Right forelimb (tissue), 1 donor: ENCODE results near the gene GIGYF2.
A peak's percentile ranks its signal among the peaks of the same experiment; 100 is the strongest.

Source experiments
- DNase-seq: peaks from one replicate; pipeline ENCODE4 v3.0.0-alpha.2; 2018

The GIGYF2 gene

DNA sequence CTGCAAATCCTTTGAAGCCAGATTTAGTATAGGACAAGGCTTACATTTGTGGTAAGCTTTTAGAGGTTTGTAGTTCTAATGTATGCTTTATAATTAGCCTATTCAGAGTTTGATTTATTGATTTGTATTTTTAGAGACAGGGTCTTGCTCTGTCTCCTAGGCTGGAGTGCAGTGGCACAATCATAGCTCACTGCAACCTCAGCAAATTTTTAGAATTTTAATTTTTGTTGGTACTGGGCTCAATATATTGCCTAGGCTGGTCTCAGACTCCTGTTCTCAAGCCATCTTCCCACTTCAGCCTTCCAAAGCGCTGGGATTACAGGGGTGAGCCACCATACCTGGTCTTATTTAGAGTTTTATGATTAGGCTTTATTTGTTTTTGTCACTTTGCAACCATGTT is 74.7 kb downstream of the GIGYF2 start:
- no peak for DNase-seq

- DNase-seq, result no peak
Observed at GRCh38 chr2:232772531-232772930, 75.4 kb downstream of the GIGYF2 start.

DNA sequence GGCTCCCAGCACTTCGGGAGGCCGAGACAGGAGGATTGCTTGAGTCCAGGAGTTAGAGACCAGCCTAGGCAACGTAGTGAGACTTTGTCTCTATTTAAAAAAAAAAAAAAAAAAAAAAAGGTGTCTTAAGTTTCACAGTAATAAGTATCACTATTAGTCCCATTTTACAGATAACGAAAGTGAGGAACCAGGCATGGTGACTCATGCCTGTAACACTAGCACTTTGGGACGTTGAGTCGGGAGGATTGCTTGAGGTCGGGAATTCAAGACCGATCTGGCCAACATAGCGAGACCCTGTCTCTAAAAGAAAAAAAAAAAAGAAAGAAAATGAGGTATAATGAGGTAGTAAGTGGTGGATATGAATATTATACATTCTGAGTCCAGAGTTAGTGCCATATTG is 76.7 kb downstream of the GIGYF2 start:
- no peak for DNase-seq

DNA sequence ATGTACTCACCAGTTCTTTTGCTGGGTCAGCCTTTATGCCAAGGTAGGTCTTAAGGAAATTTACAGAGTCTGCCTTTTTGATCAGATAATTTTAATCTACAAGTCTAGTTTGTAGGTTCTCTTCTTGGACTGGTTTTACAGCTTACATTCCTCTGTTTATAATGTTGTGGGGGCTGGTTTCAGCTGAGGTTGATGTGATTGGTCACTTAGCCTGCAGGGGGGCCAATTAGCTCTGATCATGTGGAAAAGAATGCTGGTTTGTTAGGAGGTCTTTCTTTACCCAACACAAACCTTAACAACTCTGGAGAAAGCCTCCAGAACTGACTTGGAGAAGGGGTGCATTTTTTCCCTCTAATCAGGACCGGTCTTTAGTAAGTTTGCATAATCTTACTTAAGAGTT is 79.3 kb downstream of the GIGYF2 start, which contains the start of gene KCNJ13:
TSS of gene KCNJ13 (minus strand) at position 131 of the 400 bp plus-strand sequence. CDS start 5,203 bp downstream, outside the sequence.
- no peak for DNase-seq

- no peak for DNase-seq
Observed at GRCh38 chr2:232777276-232777675, 80.1 kb downstream of the GIGYF2 start.

DNA sequence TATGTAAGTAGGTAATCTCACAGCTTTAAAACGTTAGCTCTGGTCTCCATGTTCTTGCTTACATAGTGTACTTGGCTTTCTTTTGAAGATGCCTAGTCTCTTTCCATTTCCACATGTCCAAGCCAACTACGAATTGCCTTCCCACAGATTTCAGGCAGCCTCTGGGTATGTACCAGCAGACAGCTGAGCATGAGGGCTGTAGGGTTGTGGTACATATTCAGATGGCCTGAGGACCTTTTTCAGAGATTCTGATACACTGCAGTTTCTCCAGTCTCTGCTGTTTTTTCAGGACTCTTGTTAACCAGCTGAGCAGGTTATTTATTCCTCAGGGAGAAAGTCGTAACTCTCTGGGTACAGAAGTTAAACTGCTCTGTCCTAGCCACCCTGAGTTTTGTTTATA is 82.3 kb downstream of the GIGYF2 start:
- no peak for DNase-seq

- DNase-seq, result peak; percentile 51
Observed at GRCh38 chr2:232779934-232780333, 82.8 kb downstream of the GIGYF2 start.

GRCh38 chr2:232781765-232782164 is 84.6 kb downstream of the GIGYF2 start:
- no peak for DNase-seq

DNA sequence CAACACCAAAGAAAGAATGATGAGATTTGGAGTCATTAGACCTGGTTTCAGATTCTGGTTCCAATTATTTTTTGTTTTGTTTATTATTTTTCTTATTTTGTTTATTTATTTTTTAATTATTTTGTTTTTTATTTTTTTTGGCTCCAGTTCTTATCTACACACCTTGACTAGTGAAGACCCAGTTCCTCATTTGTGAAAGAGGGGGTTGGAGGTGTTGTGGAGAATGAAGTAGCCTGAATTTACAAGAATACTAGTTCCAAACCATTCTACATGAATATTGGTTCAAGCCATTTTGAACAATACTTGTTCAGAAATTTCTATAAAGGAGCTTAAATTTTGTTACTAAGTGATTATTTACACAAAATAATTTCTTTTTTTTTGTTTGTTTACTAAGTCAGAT is 86.1 kb downstream of the GIGYF2 start:
- DNase-seq, result no peak

DNA sequence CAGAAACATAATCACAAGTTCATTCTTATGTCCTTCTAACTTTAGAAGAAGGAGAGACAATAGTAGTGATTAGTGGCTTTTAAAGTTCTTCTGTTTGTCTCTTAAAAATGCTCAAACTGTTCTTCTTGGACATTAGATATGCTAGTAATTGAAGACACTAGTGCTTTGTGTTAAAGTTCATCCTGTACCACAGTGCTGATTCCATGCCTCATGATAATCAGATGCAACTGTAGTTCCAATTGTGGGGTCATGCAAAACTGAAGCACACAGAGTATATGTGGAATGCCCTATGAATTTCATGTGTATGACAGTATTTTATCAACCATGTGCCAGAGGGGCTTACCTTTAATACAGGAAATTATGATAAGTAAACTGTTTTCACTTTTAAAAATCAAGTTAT is 90.7 kb downstream of the GIGYF2 start:
- no peak for DNase-seq

DNA sequence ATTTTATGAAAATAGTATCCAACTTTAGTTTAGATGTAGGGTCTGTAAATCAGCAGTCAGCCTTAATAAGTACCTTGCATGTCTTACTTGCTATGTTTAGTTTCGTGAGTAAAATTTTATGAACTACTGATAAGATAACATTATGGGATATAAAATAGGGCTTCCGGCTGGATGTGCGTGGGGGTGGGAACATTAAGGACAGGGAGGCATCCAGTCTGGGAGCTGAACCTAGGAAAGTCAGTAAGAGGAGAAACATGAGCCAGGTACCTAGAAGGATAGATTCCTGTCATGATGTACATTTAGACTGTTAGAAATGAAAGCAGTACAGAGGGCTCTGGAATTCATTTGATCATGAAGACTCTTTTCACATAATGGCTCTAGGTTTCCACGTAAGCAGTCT is 92.0 kb downstream of the GIGYF2 start:
- DNase-seq, result no peak

DNA sequence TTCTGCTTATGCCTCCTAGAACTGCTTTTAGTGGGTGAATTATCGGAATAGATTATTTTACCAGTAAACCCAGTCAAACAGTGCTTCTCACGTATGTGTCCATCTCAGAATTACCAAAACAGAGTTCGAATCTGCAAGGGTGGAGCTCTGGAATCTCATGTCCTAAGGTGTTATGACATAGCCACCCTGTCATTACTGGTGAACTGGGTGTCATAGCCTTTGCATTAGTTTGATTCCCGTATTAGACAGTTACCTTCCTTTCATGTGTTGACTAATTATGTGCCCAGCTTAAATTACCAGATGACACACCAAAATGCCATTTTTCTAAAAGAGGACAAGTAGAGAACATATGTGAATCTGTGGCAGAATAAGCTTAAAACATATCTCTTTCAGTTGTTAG is 94.4 kb downstream of the GIGYF2 start:
- DNase-seq, result no peak

- DNase-seq, result no peak
Observed at GRCh38 chr2:232793271-232793670, 96.1 kb downstream of the GIGYF2 start.

- no peak for DNase-seq
Observed at GRCh38 chr2:232794981-232795380, 97.8 kb downstream of the GIGYF2 start.

GRCh38 chr2:232795920-232796319 is 98.8 kb downstream of the GIGYF2 start:
- DNase-seq, result no peak

- DNase-seq, result no peak
Observed at GRCh38 chr2:232798187-232798586, 101.1 kb downstream of the GIGYF2 start.

DNA sequence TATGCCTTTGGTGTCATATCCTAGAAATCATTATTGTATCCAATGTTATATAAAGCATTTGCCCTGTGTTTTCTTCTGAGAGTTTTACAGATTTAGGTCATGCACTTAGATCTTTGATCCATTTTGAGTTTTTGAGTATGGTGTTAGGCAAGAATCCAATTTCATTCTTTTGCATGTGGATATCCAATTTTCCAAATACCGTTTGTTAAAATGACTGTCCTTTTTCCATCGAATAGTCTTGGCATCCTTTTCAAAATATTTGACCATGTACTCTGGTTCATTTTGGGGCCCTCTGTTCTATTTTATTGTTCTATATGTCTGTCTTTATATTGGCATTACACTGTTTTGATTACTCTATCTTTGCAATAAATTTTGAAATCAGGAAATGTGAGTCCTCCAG is 103.0 kb downstream of the GIGYF2 start:
- DNase-seq, result no peak

GRCh38 chr2:232802091-232802490 is 105.0 kb downstream of the GIGYF2 start:
- DNase-seq, result no peak

- DNase-seq, result no peak
Observed at GRCh38 chr2:232809349-232810124, 112.4 kb downstream of the GIGYF2 start.

DNA sequence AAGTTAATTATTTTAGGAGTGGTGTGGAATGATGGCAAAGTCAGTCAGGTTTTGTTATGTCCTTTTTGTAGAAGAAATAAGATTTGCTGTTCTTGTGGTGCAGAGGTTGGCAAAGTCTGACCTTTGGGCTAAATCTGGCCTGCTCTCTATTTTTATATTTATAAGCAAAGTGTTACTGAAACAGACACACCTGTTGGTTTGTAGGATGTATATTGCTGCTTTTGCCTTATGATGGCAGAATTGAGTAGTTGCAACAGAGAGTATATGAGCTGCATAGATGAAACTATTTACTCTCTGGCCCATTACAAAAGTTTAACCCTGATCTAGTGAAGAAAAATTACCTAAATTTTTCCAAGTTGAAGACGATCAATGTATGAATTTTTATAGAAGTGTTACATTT is 113.3 kb downstream of the GIGYF2 start:
- no peak for DNase-seq

GRCh38 chr2:232815569-232815968 is 118.4 kb downstream of the GIGYF2 start:
- no peak for DNase-seq

- no peak for DNase-seq
Observed at GRCh38 chr2:232816657-232817056, 119.5 kb downstream of the GIGYF2 start.

DNA sequence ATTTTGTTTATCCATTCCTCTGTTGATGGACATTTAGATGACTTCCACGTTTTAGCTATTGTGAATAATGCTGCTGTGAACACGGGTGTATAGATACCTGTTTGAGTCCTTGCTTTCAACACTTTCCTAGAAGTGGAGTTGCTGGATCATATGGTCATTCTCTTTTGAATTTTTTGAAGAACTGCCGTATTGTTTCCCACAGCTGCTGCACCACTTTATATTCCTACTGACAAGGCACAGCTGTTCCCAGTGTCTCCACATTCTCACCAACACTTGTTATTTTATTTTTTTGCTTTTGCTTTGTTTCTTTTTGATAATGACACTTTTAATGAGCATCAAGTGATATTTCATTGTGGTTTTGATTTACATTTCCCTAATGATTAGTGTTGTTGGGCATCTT is 120.6 kb downstream of the GIGYF2 start:
- DNase-seq, result no peak

GRCh38 chr2:232829988-232830387 is 132.9 kb downstream of the GIGYF2 start:
- no peak for DNase-seq

- DNase-seq, result no peak
Observed at GRCh38 chr2:232831496-232831895, 134.4 kb downstream of the GIGYF2 start.
